Measurements from ENCODE around the gene HACD3.
"Not testable (repeated sequence)": the region's sequence is repeated elsewhere in the genome, so short reads cannot be mapped to it uniquely, and the experiment has no call there.

GRCh38 chr15:65615887-65616286 is 85.6 kb downstream of the HACD3 start:
- TF ChIP-seq CTCF, POLR2A (IDR thresholded peaks at IDR 0.05): not testable (repeated sequence)
